ENCODE data around the gene USP9X. TPM values are rescaled to one million over a fixed set of nuclear protein-coding genes. Genes with fewer than 3 reads are reported as not detected.

Gene USP9X
- total RNA-seq, 1 donor from 2014 or later, result 86.3 TPM

GRCh38 chrX:41095908-41096307 is 10.7 kb downstream of the USP9X start:
- Mint-ChIP-seq H3K27ac (ENCODE audit: unreplicated experiment) (peak overlapping the region; percentile 34), H3K9me3 (ENCODE audit: low read depth) (peaks cover 2% of the 10 kb centered on the region), H3K4me1 (ENCODE audit: low read depth) (peaks cover 54% of the 10 kb centered on the region), H3K27me3 (ENCODE audit: low read depth) (no peaks in the 10 kb centered on the region), H3K36me3 (ENCODE audit: low read depth) (no peaks in the 10 kb centered on the region), H3K4me3 (ENCODE audit: unreplicated experiment) (no peak overlapping the region)
- no peak for DNase-seq (ENCODE audit: low spot score)
- TF ChIP-seq, protein P1, sequence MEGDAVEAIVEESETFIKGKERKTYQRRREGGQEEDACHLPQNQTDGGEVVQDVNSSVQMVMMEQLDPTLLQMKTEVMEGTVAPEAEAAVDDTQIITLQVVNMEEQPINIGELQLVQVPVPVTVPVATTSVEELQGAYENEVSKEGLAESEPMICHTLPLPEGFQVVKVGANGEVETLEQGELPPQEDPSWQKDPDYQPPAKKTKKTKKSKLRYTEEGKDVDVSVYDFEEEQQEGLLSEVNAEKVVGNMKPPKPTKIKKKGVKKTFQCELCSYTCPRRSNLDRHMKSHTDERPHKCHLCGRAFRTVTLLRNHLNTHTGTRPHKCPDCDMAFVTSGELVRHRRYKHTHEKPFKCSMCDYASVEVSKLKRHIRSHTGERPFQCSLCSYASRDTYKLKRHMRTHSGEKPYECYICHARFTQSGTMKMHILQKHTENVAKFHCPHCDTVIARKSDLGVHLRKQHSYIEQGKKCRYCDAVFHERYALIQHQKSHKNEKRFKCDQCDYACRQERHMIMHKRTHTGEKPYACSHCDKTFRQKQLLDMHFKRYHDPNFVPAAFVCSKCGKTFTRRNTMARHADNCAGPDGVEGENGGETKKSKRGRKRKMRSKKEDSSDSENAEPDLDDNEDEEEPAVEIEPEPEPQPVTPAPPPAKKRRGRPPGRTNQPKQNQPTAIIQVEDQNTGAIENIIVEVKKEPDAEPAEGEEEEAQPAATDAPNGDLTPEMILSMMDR (IDR thresholded peaks at IDR 0.05), result no peak

GRCh38 chrX:41096339-41096955 is 11.2 kb downstream of the USP9X start:
- Mint-ChIP-seq H3K27me3 (ENCODE audit: low read depth) (no peaks in the 10 kb centered on the region), H3K36me3 (ENCODE audit: low read depth) (no peaks in the 10 kb centered on the region), H3K4me3 (ENCODE audit: unreplicated experiment) (no peak overlapping the region), H3K9me3 (ENCODE audit: low read depth) (peaks cover 2% of the 10 kb centered on the region), H3K27ac (ENCODE audit: unreplicated experiment) (peak overlapping the region; percentile 34), H3K4me1 (ENCODE audit: low read depth) (peaks cover 49% of the 10 kb centered on the region)
- DNase-seq (ENCODE audit: low spot score), result no peak
- TF ChIP-seq, protein P1 (IDR thresholded peaks at IDR 0.05), result no peak

- TF ChIP-seq, protein P1 (IDR thresholded peaks at IDR 0.05), result no peak
- no peak for DNase-seq (ENCODE audit: low spot score)
- Mint-ChIP-seq H3K9me3 (ENCODE audit: low read depth) (peaks cover 5% of the 10 kb centered on the region), H3K27me3 (ENCODE audit: low read depth) (no peaks in the 10 kb centered on the region), H3K27ac (ENCODE audit: unreplicated experiment) (peak overlapping the region; percentile 52), H3K4me1 (ENCODE audit: low read depth) (peaks cover 42% of the 10 kb centered on the region), H3K36me3 (ENCODE audit: low read depth) (no peaks in the 10 kb centered on the region), H3K4me3 (ENCODE audit: unreplicated experiment) (no peak overlapping the region)
Measured at GRCh38 chrX:41097326-41097725, 12.1 kb downstream of the USP9X start.

DNA sequence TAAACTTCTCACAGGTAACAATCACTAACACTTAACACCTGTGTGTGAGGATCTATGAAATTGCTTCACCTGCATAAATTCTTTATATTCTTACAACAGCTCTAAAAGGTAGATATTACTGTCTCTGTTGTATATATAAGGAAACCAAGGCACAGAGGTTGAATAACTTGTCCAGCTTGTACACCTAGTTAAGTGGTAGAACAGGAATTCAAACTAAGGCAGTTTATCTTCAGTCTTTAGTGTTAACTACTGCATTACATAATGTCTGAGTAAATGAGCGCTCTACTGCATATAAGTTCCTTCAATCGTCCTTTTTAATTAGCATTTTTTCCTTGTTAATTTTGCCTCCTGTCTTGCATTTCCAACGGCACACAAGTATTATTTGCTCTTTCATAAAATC is 15.0 kb downstream of the USP9X start:
- peaks cover 26% of the 10 kb centered on the region for H3K4me1 Mint-ChIP-seq (ENCODE audit: low read depth)
- H3K27ac Mint-ChIP-seq (ENCODE audit: unreplicated experiment), result peak overlapping the region; percentile 14
- H3K36me3 Mint-ChIP-seq (ENCODE audit: low read depth), result no peaks in the 10 kb centered on the region
- no peak for DNase-seq (ENCODE audit: low spot score)
- TF ChIP-seq, protein P1 (IDR thresholded peaks at IDR 0.05), result no peak
- peaks cover 3% of the 10 kb centered on the region for H3K9me3 Mint-ChIP-seq (ENCODE audit: low read depth)
- no peaks in the 10 kb centered on the region for H3K27me3 Mint-ChIP-seq (ENCODE audit: low read depth)
- no peak overlapping the region for H3K4me3 Mint-ChIP-seq (ENCODE audit: unreplicated experiment)

DNA sequence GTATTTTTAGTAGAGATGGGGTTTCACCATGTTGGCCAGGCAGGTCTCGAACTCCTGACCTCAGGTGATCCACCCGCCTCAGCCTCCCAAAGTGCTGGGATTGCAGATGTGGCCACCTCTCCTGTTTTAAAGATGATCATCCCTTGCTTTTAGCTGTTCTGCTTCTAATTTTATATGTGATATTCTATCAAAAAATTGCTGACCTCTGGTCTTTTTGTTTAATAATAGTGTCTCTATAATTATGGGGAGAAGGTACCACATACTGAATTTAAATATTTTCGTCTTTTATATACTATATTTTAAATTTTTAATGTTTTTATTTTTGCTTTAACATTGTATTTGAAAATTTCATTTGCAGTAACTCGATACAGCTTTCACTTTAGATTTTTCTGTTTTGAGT is 15.6 kb downstream of the USP9X start:
- TF ChIP-seq, protein P1 (IDR thresholded peaks at IDR 0.05), result no peak
- H3K36me3 Mint-ChIP-seq (ENCODE audit: low read depth), result no peaks in the 10 kb centered on the region
- H3K27ac Mint-ChIP-seq (ENCODE audit: unreplicated experiment), result no peak overlapping the region
- no peak for DNase-seq (ENCODE audit: low spot score)
- H3K9me3 Mint-ChIP-seq (ENCODE audit: low read depth), result peaks cover 3% of the 10 kb centered on the region
- H3K27me3 Mint-ChIP-seq (ENCODE audit: low read depth), result no peaks in the 10 kb centered on the region
- H3K4me1 Mint-ChIP-seq (ENCODE audit: low read depth), result peaks cover 20% of the 10 kb centered on the region
- no peak overlapping the region for H3K4me3 Mint-ChIP-seq (ENCODE audit: unreplicated experiment)
